MCF 10A (cell line): ENCODE measurements around the gene PLXNB3. TPM values are rescaled to one million over a fixed set of nuclear protein-coding genes. Genes with fewer than 3 reads are reported as not detected.
"Not testable (repeated sequence)": the region's sequence is repeated elsewhere in the genome, so short reads cannot be mapped to it uniquely, and the experiment has no call there.

Experiments used
- BruUV-seq: library from RNA; stranded (reverse); fragments of 400-500 nt; replicated peaks from 2 replicates; lab custom pipeline; 2021; lab: Mats Ljungman, UMichigan
- CTCF ChIA-PET: fragments of 300-600 bp; sonication (Branson Sonifier 250); formaldehyde crosslinking; extraction: SDS; loops from one replicate; lab custom pipeline; 2021; ENCODE audit warnings: antibody characterized with exemption, inconsistent platforms; lab: Yijun Ruan, JAX
- POLR2A ChIA-PET: fragments of 300-600, 350-650 bp; sonication (Branson Sonifier 250); formaldehyde crosslinking; extraction: SDS; loops from one replicate; lab custom pipeline; 2020; ENCODE audit warnings: antibody characterized with exemption, inconsistent platforms; lab: Yijun Ruan, JAX
- DNase-seq: peaks from one replicate; pipeline ENCODE4 v3.0.0-alpha.2; 2018; ENCODE audit not compliant: unreplicated experiment
- H3K27ac Mint-ChIP-seq: one replicate; pipeline ENCODE4 v1.8.0; 2022; ENCODE audit warnings: mild to moderate bottlenecking, low read depth, mixed read lengths; ENCODE audit not compliant: unreplicated experiment
- H3K27me3 Mint-ChIP-seq: one replicate; pipeline ENCODE4 v1.8.0; 2022; ENCODE audit warnings: mixed read lengths; ENCODE audit not compliant: insufficient read depth, unreplicated experiment
- H3K36me3 Mint-ChIP-seq: one replicate; pipeline ENCODE4 v1.8.0; 2022; ENCODE audit warnings: mild to moderate bottlenecking, moderate library complexity, mixed read lengths; ENCODE audit not compliant: insufficient read depth, unreplicated experiment
- H3K4me1 Mint-ChIP-seq: one replicate; pipeline ENCODE4 v1.8.0; 2022; ENCODE audit warnings: mixed read lengths; ENCODE audit not compliant: insufficient read depth, unreplicated experiment
- H3K4me3 Mint-ChIP-seq: one replicate; pipeline ENCODE4 v1.8.0; 2022; ENCODE audit warnings: mild to moderate bottlenecking, moderate library complexity, mixed read lengths; ENCODE audit not compliant: unreplicated experiment
- H3K9me3 Mint-ChIP-seq: one replicate; pipeline ENCODE4 v1.8.0; 2022; ENCODE audit warnings: mixed read lengths; ENCODE audit not compliant: unreplicated experiment
- CTCF ChIP-seq: fragments of 200-600 bp; IDR thresholded peaks from one replicate; pipeline ENCODE4 v1.8.0; 2022; ENCODE audit warnings: antibody characterized with exemption, mild to moderate bottlenecking; ENCODE audit not compliant: unreplicated experiment
- intact Hi-C: fragments of 100-400 bp; cut with micrococcal nuclease; formaldehyde crosslinking; loops from 2 replicates; pipeline ENCODE4 v1.14.1; 2022
- total RNA-seq: library from RNA; stranded (reverse); gene quantifications from 2 replicates; pipeline ENCODE4 v1.2.3, GENCODE V29; 2022

The PLXNB3 gene
- total RNA-seq, 1 experiment from 2014 or later, result 7.2 TPM

- ChIA-PET CTCF (interaction anchor here (0.5 to 0.6 kb wide), 3 partner anchors 29 to 634 kb away, joined by 3 to 4 read pairs (median 3); no protein-coding TSS in a partner anchor), POLR2A (no interaction called here)
- intact Hi-C loops, result no loop called here
- H3K36me3 Mint-ChIP-seq, result peaks cover 12% of the 10 kb centered on the region
- peaks cover 28% of the 10 kb centered on the region for H3K4me1 Mint-ChIP-seq
- H3K4me3 Mint-ChIP-seq, result no peak overlapping the region
- no peaks in the 10 kb centered on the region for H3K27me3 Mint-ChIP-seq
- H3K27ac Mint-ChIP-seq, result no peak overlapping the region
- TF ChIP-seq CTCF, result no peak
- DNase-seq, result no peak
- BruUV-seq, result no TSS peak
- H3K9me3 Mint-ChIP-seq, result no peaks in the 10 kb centered on the region
Observed at GRCh38 chrX:153728951-153729631, 35.0 kb upstream of the PLXNB3 start.

GRCh38 chrX:153730115-153730514 is 33.9 kb upstream of the PLXNB3 start:
- POLR2A ChIA-PET, result interaction anchor here (0.6 kb wide), 1 partner anchor 67 kb away, joined by 3 read pairs; no protein-coding TSS in a partner anchor
- CTCF ChIA-PET, H3K4me3 Mint-ChIP-seq, DNase-seq, intact Hi-C loops, BruUV-seq, H3K27me3 Mint-ChIP-seq, H3K27ac Mint-ChIP-seq, H3K9me3 Mint-ChIP-seq: not testable (repeated sequence)
- Mint-ChIP-seq H3K36me3 (peaks cover 12% of the 10 kb centered on the region), H3K4me1 (peaks cover 28% of the 10 kb centered on the region)

DNA sequence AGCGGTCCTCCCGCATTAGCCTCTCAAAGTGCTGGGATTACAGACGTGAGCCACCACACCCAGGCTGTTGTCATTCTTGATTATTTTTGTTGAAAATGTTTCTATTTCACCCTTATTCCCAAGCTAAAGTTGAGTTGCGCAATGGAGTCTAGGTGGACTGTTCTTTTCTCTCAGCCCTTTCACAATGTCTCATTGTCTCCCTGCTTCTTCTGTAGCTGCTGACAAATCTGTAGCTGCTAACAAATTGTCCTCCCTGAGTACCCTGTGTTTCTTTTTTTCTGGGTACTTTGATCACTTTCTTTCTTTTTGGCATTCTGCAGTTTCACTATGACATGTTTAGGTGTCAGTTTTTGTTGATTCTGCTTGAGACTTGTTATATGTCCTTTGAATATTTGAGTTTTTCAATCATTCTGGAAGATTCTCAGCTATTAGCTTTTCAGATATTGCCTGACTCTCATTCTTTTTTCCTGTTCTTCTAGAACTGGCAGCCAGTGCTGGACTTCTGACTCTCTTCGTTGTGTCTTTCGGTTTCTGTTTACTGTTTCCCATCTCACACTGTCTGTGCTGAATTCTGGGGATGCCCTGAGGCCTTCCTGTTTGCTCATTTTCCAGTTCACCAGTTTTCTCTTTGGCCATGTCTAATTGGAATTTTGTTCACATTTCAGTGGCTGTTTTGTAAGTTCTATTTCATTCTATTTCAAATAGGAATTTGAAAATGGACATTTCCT is 32.8 kb upstream of the PLXNB3 start:
- intact Hi-C loops, result no loop called here
- peaks cover 12% of the 10 kb centered on the region for H3K36me3 Mint-ChIP-seq
- no peaks in the 10 kb centered on the region for H3K27me3 Mint-ChIP-seq
- DNase-seq, result peak; percentile 70
- peak overlapping the region; percentile 19 for H3K4me3 Mint-ChIP-seq
- peaks cover 7% of the 10 kb centered on the region for H3K9me3 Mint-ChIP-seq
- BruUV-seq, result no TSS peak
- TF ChIP-seq CTCF, result no peak
- POLR2A ChIA-PET, result interaction anchor here (0.7 kb wide), 1 partner anchor 50 kb away, joined by 3 read pairs; no protein-coding TSS in a partner anchor
- H3K4me1 Mint-ChIP-seq, result peaks cover 28% of the 10 kb centered on the region
- peak overlapping the region; percentile 39 for H3K27ac Mint-ChIP-seq
- CTCF ChIA-PET, result interaction anchor here (0.6 to 1.1 kb wide), 2 partner anchors 22 to 817 kb away, joined by 3 to 5 read pairs; no protein-coding TSS in a partner anchor

DNA sequence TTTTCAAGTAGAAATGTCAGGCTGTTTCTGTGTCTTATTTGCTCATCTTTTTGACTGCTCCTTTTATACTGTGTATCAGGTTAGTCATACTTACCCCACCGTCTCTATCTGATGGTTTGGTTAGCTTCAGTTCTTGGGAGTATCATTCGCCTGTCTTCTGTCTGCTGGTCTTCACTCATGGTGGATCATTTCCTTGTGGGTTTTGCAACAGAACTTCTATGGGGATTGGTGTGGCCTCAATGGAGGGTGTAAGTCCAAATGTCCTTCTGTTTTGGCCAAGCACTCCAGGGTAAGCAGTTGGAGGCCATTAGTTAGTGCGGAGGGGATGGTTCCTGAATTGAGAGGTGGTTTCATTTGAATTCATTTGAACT is 32.2 kb upstream of the PLXNB3 start:
- BruUV-seq, result no TSS peak
- POLR2A ChIA-PET, result interaction anchor here (0.7 to 1.3 kb wide), 2 partner anchors 9 to 50 kb away, joined by 3 read pairs; no protein-coding TSS in a partner anchor

More for the DNA sequence above, 32.2 kb upstream of the PLXNB3 start:
- Mint-ChIP-seq H3K27ac (peak overlapping the region; percentile 39), H3K4me3 (no peak overlapping the region), H3K36me3 (peaks cover 12% of the 10 kb centered on the region), H3K4me1 (peaks cover 27% of the 10 kb centered on the region), H3K27me3 (no peaks in the 10 kb centered on the region), H3K9me3 (peaks cover 7% of the 10 kb centered on the region)
- TF ChIP-seq CTCF, result no peak
- CTCF ChIA-PET, result interaction anchor here (0.6 kb wide), 1 partner anchor 816 kb away, joined by 3 read pairs; no protein-coding TSS in a partner anchor
- no peak for DNase-seq
- intact Hi-C loops, result no loop called here
